C4-2B (cell line): ENCODE measurements around the gene GRXCR1.

ENCODE experiments used
- H3K27ac ChIP-seq: fragments of 450-650 bp; 2 replicates; pipeline ENCODE4 v1.5.1; 2017
- ZFX ChIP-seq: fragments of 450-650 bp; IDR thresholded peaks from 2 replicates; pipeline ENCODE4 v1.6.1; 2017
- TF ChIP-seq, protein P1 (sequence below): fragments of 450-650 bp; conservative IDR thresholded peaks from 2 replicates; pipeline ENCODE4 v1.5.1; 2017; ENCODE audit warnings: mild to moderate bottlenecking

The GRXCR1 gene

GRCh38 chr4:42965326-42965725 is 72.8 kb downstream of the GRXCR1 start:
- TF ChIP-seq ZFX: no peak
- TF ChIP-seq, protein P1, sequence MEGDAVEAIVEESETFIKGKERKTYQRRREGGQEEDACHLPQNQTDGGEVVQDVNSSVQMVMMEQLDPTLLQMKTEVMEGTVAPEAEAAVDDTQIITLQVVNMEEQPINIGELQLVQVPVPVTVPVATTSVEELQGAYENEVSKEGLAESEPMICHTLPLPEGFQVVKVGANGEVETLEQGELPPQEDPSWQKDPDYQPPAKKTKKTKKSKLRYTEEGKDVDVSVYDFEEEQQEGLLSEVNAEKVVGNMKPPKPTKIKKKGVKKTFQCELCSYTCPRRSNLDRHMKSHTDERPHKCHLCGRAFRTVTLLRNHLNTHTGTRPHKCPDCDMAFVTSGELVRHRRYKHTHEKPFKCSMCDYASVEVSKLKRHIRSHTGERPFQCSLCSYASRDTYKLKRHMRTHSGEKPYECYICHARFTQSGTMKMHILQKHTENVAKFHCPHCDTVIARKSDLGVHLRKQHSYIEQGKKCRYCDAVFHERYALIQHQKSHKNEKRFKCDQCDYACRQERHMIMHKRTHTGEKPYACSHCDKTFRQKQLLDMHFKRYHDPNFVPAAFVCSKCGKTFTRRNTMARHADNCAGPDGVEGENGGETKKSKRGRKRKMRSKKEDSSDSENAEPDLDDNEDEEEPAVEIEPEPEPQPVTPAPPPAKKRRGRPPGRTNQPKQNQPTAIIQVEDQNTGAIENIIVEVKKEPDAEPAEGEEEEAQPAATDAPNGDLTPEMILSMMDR: peak; percentile 51
- H3K27ac ChIP-seq: no peak overlapping the region

- H3K27ac ChIP-seq: no peak overlapping the region
- TF ChIP-seq, protein P1: no peak
- no peak for TF ChIP-seq ZFX
Observed at GRCh38 chr4:42985976-42986375, 93.5 kb downstream of the GRXCR1 start.

- no peak overlapping the region for H3K27ac ChIP-seq
- TF ChIP-seq ZFX: no peak
- TF ChIP-seq, protein P1: peak; percentile 86
Observed at GRCh38 chr4:42995343-42995944, 102.9 kb downstream of the GRXCR1 start.

GRCh38 chr4:43008793-43009192 is 116.3 kb downstream of the GRXCR1 start:
- H3K27ac ChIP-seq: no peak overlapping the region
- TF ChIP-seq ZFX: no peak
- TF ChIP-seq, protein P1: no peak

- TF ChIP-seq, protein P1: no peak
- no peak for TF ChIP-seq ZFX
- no peak overlapping the region for H3K27ac ChIP-seq
Observed at GRCh38 chr4:43014256-43014655, 121.7 kb downstream of the GRXCR1 start.

DNA sequence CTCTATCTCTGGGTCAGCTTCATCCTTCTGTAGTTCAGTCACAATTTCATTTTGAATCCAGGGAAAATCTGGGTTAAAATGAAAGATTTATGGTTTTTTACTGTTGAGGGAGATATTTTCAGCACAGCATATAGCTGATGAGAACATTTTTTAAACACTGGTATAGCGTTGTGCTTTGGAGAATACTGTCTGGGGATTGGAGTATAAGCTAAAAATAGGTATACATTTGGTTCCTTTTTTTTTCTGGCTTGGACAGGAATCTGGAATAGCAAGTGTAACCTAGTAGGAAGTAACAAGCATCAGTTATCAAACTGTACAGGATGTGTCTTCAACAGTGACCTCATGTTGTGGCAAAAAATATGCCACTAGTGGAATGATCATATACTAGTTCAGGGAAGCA is 149.1 kb downstream of the GRXCR1 start:
- H3K27ac ChIP-seq: no peak overlapping the region
- TF ChIP-seq, protein P1: no peak
- TF ChIP-seq ZFX: no peak

DNA sequence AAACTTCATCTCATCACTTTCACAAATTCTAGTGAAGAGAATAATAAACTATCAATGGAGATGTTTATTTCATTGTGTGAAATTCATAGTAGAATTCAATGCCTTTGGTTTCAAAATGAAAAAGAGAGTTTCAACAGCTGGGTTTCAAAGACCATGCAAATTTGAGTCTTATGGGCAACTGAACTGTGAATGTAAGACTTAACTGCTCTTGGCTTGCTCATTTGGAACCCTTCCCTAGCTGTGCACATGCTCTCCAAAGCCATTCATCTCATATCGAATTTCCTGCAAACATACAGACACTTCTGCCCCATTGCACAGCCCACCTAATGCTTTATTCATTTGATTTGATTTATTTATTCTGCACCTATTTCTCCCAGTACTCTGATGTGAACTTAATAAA is 154.5 kb downstream of the GRXCR1 start:
- TF ChIP-seq ZFX: no peak
- TF ChIP-seq, protein P1: no peak
- no peak overlapping the region for H3K27ac ChIP-seq
